CD8-positive, alpha-beta memory T cell (primary cell): ENCODE data around the gene ADAMTS7. TPM values are rescaled to one million over a fixed set of nuclear protein-coding genes. Genes with fewer than 3 reads are reported as not detected.
A peak's percentile ranks its signal among the peaks of the same experiment; 100 is the strongest.
"Not testable (repeated sequence)": the region's sequence is repeated elsewhere in the genome, so short reads cannot be mapped to it uniquely, and the experiment has no call there.

Experiments
- CTCF ChIA-PET: fragments of 350-600 bp; sonication (Branson Sonifier 250); formaldehyde crosslinking; loops from one replicate; lab custom pipeline; 2021; ENCODE audit warnings: antibody characterized with exemption; lab: Charles Lee
- POLR2A ChIA-PET: fragments of 350-600 bp; sonication (Branson Sonifier 250); formaldehyde crosslinking; loops from one replicate; lab custom pipeline; 2021; ENCODE audit warnings: antibody characterized with exemption; lab: Charles Lee
- DNase-seq, 5 donors: peaks; one replicate each; pipeline versions ENCODE4 v3.0.0 to v3.0.0-alpha.2; 2020 to 2022; ENCODE audit warnings: mixed read lengths in 1 of 5
- H3K27ac ChIP-seq: one replicate; pipeline ENCODE4 v1.7.0; 2013; ENCODE audit warnings: low read depth, mild to moderate bottlenecking, low read length, moderate library complexity
- H3K27me3 ChIP-seq: 2 replicates; pipeline ENCODE4 v1.7.0; 2013; ENCODE audit warnings: low read length, mild to moderate bottlenecking; ENCODE audit not compliant: insufficient read depth, poor library complexity, severe bottlenecking
- H3K36me3 ChIP-seq: 2 replicates; pipeline ENCODE4 v1.7.0; 2013; ENCODE audit warnings: mild to moderate bottlenecking, low read length, moderate library complexity; ENCODE audit not compliant: insufficient read depth
- H3K4me1 ChIP-seq: 2 replicates; pipeline ENCODE4 v1.7.0; 2013; ENCODE audit warnings: mild to moderate bottlenecking, low read length, moderate library complexity; ENCODE audit not compliant: insufficient read depth
- H3K4me3 ChIP-seq: 2 replicates; pipeline ENCODE4 v1.7.0; 2013; ENCODE audit warnings: mild to moderate bottlenecking, low read length
- H3K9me3 ChIP-seq: 2 replicates; pipeline ENCODE4 v1.7.0; 2013; ENCODE audit warnings: mild to moderate bottlenecking, low read length
- H3K27ac Mint-ChIP-seq, 8 donors: one replicate each; pipeline ENCODE4 v1.8.0; 2020 to 2021; ENCODE audit warnings: mixed read lengths in 8 of 8, mild to moderate bottlenecking in 6 of 8, inconsistent platforms in 3 of 8, moderate library complexity in 3 of 8
- H3K27me3 Mint-ChIP-seq, 2 donors: one replicate each; pipeline ENCODE4 v1.8.0; 2020 to 2021; ENCODE audit warnings: mixed read lengths in 2 of 2, mild to moderate bottlenecking in 1 of 2, moderate library complexity in 1 of 2
- H3K36me3 Mint-ChIP-seq, 3 donors: one replicate each; pipeline ENCODE4 v1.8.0; 2020 to 2021; ENCODE audit warnings: mixed read lengths in 3 of 3, inconsistent platforms in 1 of 3, mild to moderate bottlenecking in 1 of 3
- H3K4me1 Mint-ChIP-seq, 3 donors: one replicate each; pipeline ENCODE4 v1.8.0; 2020 to 2021; ENCODE audit warnings: mixed read lengths in 3 of 3, inconsistent platforms in 1 of 3, mild to moderate bottlenecking in 1 of 3
- H3K4me3 Mint-ChIP-seq, 7 donors: one replicate each; pipeline ENCODE4 v1.8.0; 2020 to 2021; ENCODE audit warnings: mixed read lengths in 7 of 7, mild to moderate bottlenecking in 6 of 7, moderate library complexity in 4 of 7, inconsistent platforms in 2 of 7
- H3K9me3 Mint-ChIP-seq, 5 donors: one replicate each; pipeline ENCODE4 v1.8.0; 2020 to 2022; ENCODE audit warnings: mixed read lengths in 5 of 5, mild to moderate bottlenecking in 3 of 5, moderate library complexity in 2 of 5, inconsistent platforms in 1 of 5
- polyA plus RNA-seq: library from polyadenylated mRNA; unstranded; fragments of 300-500 nt; fragmentation: Illumina TruSeq; gene quantifications from one replicate; pipeline ENCODE4 v1.2.3, GENCODE V29; 2021
- total RNA-seq, 2 experiments: library from RNA; stranded (reverse); gene quantifications; one replicate each; pipeline ENCODE4 v1.2.3, GENCODE V29; 2021

Gene ADAMTS7
- total and polyA plus RNA-seq, 3 experiments from 2014 or later = 0.07 to 0.13 TPM; not detected in 1

DNA sequence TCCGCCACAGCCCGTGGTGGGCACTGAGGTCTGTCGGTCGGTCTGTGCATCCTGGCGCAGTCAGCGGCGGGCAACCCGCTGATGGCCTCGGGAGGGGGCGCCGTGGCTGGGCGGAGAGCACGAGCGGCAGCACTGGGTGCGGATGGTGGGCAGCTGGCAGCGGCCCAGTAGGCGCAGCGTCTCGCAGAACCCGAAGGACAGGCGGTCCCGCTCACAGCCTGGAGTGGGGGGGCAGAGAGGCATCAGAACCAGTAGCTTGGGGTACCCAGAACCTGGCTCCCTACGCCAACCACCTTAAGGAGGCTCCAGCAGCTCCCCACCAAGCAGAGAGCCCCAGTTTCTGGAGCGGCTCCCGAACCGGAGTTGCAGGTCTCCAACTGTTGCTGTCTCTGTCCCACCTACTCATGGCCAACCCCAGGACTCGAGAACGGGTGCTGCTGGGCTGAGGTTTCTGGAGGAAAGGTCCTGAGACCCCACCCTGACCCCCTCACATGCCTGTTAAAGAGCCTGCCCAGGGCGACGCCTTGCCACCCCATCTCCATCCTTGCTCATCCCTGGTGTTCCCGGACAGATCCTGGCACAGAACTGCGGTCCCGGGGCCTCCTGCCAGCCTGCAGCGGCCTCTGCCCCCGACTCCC is 51.8 kb downstream of the ADAMTS7 start:
- H3K27me3 ChIP-seq, H3K27me3 Mint-ChIP-seq, H3K27ac Mint-ChIP-seq, H3K27ac ChIP-seq, H3K36me3 Mint-ChIP-seq, H3K36me3 ChIP-seq, H3K9me3 ChIP-seq, H3K4me3 Mint-ChIP-seq, H3K4me3 ChIP-seq, H3K9me3 Mint-ChIP-seq, POLR2A ChIA-PET, DNase-seq: not testable (repeated sequence)
- CTCF ChIA-PET = interaction anchor here (3.2 kb wide), 1 partner anchor 9 kb away, joined by 12 read pairs; no protein-coding TSS in a partner anchor
- H3K4me1 ChIP-seq = peaks cover 22% of the 10 kb centered on the region
- peaks cover 17 to 30% (median 22%) of the 10 kb centered on the region in 3 donors for H3K4me1 Mint-ChIP-seq

DNA sequence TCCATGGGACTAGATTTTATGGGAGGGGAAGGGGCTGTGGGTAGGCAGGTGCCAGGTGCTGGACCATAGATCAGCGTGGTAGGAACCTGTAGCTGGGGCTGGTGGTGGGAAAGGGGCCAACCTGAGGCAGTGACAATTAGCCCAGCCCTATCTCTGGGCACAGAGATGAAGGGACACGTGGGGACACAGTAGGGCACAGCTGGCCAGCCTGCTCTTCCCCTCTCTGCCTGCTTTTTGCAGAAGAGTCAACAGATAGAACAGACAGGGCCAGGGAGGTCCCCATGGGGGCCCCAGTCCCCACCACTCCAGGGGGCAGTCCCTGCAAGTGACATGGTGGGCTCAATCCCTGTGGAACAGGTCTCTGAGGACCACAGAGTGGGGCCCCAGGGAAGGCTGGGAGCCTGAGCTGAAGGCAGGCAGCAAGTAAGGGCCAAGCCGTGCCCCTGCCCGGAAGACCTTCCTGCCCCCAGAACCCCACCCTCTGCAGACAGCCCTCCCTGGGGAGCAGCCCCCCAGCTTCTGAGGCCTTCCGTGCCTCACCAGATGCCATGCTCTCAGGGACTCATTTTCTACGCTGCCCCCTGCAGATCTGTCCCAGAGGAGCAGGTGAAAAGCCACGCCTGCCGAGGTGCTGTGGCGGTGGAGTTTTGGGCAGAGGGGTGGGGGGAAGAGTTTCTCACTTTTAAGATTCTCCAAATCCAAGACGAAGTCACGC is 52.6 kb downstream of the ADAMTS7 start:
- H3K4me3 Mint-ChIP-seq, H3K27me3 Mint-ChIP-seq, CTCF ChIA-PET, H3K36me3 ChIP-seq, H3K4me3 ChIP-seq, H3K36me3 Mint-ChIP-seq, H3K27ac ChIP-seq, H3K9me3 ChIP-seq, H3K27me3 ChIP-seq, POLR2A ChIA-PET, DNase-seq, H3K9me3 Mint-ChIP-seq: not testable (repeated sequence)
- peaks cover 22% of the 10 kb centered on the region for H3K4me1 ChIP-seq
- H3K4me1 Mint-ChIP-seq = peaks cover 17 to 30% (median 22%) of the 10 kb centered on the region in 3 donors
- peak overlapping the region in 2 of 8 donors; percentile 11 to 19 for H3K27ac Mint-ChIP-seq

DNA sequence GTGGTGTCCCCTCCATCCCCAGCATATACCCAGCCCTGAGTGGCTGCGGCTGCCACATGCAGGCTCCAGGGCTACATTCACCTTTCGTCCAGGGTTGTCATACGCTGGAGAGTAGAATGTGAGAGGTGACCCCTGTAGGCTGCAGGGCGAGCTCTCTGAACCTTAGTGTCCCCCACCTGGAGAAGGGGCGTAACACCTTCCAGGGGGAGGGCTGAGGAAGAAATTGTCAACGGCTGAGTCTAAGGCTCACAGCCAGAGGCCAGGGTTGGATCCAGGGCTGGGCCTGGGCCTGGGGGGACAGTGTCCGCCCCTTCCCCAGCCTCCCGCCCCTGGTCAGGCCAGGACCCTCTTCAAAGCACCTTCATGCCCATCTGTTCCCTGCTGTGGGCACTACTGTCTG is 53.2 kb downstream of the ADAMTS7 start:
- DNase-seq = peak in 1 of 5 donors; percentile 27
- H3K36me3 Mint-ChIP-seq, CTCF ChIA-PET: not testable (repeated sequence)

DNA sequence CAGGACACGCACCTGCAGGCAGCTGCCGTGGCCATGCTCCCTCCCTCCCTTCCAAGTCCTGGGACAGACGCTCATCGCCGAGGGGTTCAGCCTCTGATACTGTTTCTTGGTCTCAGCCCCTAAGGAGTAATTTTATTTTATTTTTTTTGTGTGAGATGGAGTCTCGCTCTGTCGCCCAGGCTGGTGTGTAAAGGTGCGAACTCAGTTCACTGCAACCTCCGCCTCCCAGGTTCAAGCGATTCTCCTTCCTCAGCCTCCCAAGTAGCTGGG is 53.7 kb downstream of the ADAMTS7 start:
- peak overlapping the region in 1 of 7 donors; percentile 51 for H3K4me3 Mint-ChIP-seq
- H3K9me3 Mint-ChIP-seq = no peaks in the 10 kb centered on the region
- DNase-seq = no peak
- peaks cover 17 to 26% (median 20%) of the 10 kb centered on the region in 3 donors for H3K4me1 Mint-ChIP-seq
- peaks cover 20% of the 10 kb centered on the region for H3K4me1 ChIP-seq
- H3K36me3 ChIP-seq = no peaks in the 10 kb centered on the region
- H3K27ac Mint-ChIP-seq = no peak overlapping the region
- H3K36me3 Mint-ChIP-seq = no peaks in the 10 kb centered on the region
- CTCF ChIA-PET = no interaction called here
- POLR2A ChIA-PET = no interaction called here
- H3K9me3 ChIP-seq = no peaks in the 10 kb centered on the region
- H3K27ac ChIP-seq = no peak overlapping the region
- H3K27me3 Mint-ChIP-seq = no peaks in the 10 kb centered on the region
- no peaks in the 10 kb centered on the region for H3K27me3 ChIP-seq
- H3K4me3 ChIP-seq = no peak overlapping the region

More for the DNA sequence above, 53.2 kb downstream of the ADAMTS7 start:
- H3K9me3 Mint-ChIP-seq, H3K27me3 Mint-ChIP-seq, H3K9me3 ChIP-seq, H3K4me3 ChIP-seq, H3K27ac Mint-ChIP-seq, H3K27ac ChIP-seq, H3K4me3 Mint-ChIP-seq, H3K36me3 ChIP-seq, POLR2A ChIA-PET, H3K27me3 ChIP-seq: not testable (repeated sequence)
- peaks cover 22% of the 10 kb centered on the region for H3K4me1 ChIP-seq
- peaks cover 17 to 26% (median 20%) of the 10 kb centered on the region in 3 donors for H3K4me1 Mint-ChIP-seq

DNA sequence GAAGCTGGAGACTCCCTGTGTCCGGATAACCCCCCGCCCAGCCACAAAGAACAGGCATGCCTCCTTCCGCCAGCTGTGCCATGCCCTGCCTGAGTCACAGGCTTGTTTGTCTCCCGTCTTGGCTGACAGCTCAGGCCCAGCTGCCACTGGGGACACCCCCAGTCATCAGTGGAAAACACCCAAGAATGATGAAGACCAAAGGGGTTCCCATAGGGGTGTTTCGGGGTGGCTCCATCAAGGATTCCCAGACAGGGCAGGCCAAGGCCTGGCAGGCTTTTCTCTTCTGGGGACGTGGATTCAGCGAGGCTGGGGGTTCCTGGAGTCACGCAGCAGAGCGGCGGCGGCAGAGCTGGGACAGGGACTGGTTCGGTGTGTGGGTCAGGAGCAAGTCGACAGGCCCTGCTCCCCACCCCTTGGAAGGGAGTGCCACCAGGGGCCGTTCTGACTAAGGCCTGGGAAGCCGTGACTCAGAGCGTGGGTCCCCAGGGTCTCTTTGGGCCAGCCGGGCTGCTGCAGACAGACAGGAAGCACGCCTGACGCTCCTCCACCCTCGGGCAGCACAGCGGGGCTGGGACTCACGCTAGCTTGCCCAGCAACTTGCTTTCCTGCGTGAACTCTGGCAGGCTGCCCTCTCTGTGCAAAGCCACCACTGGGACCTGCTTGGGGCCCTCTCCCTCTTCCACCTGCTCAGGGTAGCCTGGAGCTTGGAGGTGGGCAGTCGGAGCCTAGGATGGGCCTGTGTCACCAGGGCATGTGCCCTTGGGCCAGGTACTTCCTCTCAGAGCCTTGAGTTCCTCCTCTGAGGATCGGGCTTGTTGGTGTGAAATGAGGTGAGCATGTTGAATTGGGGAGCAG is 54.3 kb downstream of the ADAMTS7 start:
- H3K9me3 ChIP-seq, POLR2A ChIA-PET, H3K27me3 Mint-ChIP-seq, H3K4me3 ChIP-seq, CTCF ChIA-PET, H3K36me3 ChIP-seq, H3K27ac Mint-ChIP-seq, H3K4me3 Mint-ChIP-seq, H3K36me3 Mint-ChIP-seq, H3K27me3 ChIP-seq, H3K27ac ChIP-seq, H3K9me3 Mint-ChIP-seq: not testable (repeated sequence)
- H3K4me1 ChIP-seq = peaks cover 15% of the 10 kb centered on the region
- DNase-seq = peak in 2 of 5 donors; percentile 14 to 45
- peaks cover 16 to 23% (median 19%) of the 10 kb centered on the region in 3 donors for H3K4me1 Mint-ChIP-seq

DNA sequence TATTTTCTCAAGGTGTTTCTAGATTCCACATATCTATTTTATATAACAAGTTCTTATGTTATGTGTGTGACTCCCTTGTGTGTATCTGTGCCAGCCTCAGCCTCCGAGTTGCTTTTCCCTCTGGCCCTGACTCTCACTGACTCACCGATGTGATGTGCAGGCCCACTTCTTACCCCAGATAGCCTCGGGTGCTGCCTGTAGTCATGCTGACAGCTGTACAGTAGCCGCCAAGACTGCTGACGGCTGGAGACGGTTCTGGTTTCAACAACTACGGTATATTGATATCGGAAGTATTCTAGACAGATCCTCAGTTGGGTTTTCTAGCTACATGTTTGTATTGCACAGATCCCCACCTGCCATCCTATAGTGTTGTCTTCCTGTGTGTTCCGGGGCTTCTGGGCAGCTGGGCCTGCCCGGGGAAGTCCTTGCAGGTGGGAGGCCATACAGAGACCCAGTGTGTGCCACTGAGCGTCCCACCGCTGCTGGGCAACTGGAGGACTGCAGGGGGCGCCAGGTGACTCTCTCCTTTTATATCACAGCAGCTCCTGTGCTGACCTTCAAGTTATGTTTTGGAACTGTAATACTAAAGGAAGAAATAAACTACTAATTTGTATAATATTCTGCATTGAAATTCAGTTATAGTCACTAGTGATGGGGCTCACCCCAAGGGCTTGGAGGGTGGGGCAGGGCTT is 55.2 kb downstream of the ADAMTS7 start:
- H3K27ac ChIP-seq, POLR2A ChIA-PET, H3K27me3 Mint-ChIP-seq, H3K4me3 ChIP-seq, H3K27me3 ChIP-seq, CTCF ChIA-PET, H3K9me3 ChIP-seq, H3K9me3 Mint-ChIP-seq, H3K4me1 ChIP-seq, H3K36me3 ChIP-seq, H3K4me3 Mint-ChIP-seq, H3K36me3 Mint-ChIP-seq: not testable (repeated sequence)
- Mint-ChIP-seq H3K27ac (peak overlapping the region in 1 of 8 donors; percentile 32), H3K4me1 (peaks cover 6 to 17% (median 9%) of the 10 kb centered on the region in 3 donors)
- DNase-seq = peak in 1 of 5 donors; percentile 44

DNA sequence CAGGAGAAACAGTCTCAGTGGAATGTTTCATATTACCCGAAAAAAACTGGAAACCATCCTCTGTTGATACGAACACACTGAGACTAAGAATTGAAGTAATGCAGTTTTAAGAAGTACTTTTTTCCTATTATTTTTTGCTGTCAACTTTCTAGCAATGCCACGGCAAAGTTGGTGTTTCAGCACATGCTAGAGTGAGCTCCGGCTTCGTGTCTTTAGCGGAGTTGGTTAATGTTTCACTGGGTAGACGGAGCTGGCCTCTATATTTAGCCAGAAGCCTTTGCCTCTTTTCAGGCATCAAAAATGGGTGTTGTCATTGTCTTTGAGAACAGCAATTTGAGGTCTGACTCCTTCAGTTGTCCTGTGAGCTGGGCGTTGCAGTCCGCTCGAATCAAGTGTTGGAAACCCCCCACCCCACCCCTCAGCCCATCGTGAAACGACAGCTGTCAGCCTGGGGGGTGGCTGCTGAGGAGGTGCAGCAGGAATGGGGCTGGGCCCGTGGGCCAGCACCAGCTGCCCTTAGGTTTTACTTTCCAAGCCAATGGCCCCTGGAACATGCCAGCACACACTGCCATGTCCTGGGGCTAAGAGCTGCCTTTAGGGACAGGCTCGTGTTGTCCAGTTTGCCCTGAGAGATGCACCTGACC is 56.5 kb downstream of the ADAMTS7 start:
- CTCF ChIA-PET, H3K9me3 Mint-ChIP-seq, H3K4me3 Mint-ChIP-seq, H3K36me3 Mint-ChIP-seq, POLR2A ChIA-PET, H3K27me3 ChIP-seq, H3K4me1 ChIP-seq, H3K4me3 ChIP-seq, H3K27ac Mint-ChIP-seq, H3K9me3 ChIP-seq, H3K36me3 ChIP-seq, H3K27ac ChIP-seq, H3K27me3 Mint-ChIP-seq, DNase-seq: not testable (repeated sequence)
- H3K4me1 Mint-ChIP-seq = peaks cover 5 to 18% (median 8%) of the 10 kb centered on the region in 3 donors
